ENCODE measurements around the gene BCAN. TPM values are rescaled to one million over a fixed set of nuclear protein-coding genes. Genes with fewer than 3 reads are reported as not detected.

BCAN gene
- total RNA-seq, 5 donors from 2014 or later (not counting 1 experiment from before 2014, with no cell fraction given) = not detected

GRCh38 chr1:156667968-156668709, 26.2 kb downstream of the BCAN start:
- POLR2A ChIA-PET = no interaction called here
- CTCF ChIA-PET = no interaction called here

DNA sequence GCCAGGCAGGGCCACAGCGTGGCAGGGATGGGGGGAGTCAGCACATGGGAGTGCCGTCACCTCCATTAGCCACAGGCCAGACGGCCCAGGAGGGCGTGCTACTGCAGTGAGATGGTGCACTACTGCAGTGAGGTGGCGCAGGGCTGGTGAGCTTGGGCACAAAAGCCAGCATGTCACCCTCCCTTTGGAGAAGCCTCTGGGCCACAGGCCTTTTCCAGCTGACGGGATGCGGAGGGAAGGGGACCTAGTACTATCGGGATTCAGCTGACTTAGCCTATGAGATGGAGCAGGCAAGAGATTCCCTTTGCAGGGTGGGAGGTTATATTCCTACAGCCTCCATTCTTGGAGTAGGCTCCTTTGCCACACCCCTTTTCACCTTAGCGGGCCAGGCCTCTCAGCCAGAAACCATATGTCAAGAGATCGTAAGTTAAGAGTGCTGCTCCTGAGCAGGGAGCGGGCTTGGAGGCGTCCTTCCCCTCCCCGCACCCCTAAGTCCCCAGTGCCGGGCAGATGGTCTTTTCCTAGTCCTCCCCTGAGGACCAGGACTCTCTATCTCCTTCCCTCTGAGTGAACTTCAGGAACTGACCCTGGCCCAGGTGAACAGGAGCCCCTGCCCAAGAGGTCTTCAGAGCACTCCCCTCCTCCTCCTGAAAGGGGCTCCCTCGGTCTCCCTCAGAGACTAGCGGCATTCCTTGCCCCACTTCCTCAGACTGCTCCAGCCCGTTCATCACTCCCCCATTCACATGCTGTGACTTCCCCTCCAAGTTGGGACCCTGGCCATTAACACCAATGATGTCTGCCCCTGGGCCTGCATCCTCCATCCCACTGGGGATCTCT, 27.1 kb downstream of the BCAN start:
- H3K9me3 Mint-ChIP-seq = no peaks in the 10 kb centered on the region

More at GRCh38 chr1:156667968-156668709, 26.2 kb downstream of the BCAN start:
- Histone ChIP-seq H3K4me1 (ENCODE audit: control insufficient read depth in 1 of 2, extremely low read depth in 1 of 2, insufficient read depth in 2 of 2, low read length in 2 of 2) (peaks cover 0 to 4% of the 10 kb centered on the region in 2 experiments), H3K4me3 (ENCODE audit: control insufficient read depth in 1 of 2, extremely low read depth in 1 of 2, low read length in 1 of 2) (no peak overlapping the region), H3K27ac (ENCODE audit: low read length) (no peak overlapping the region), H3K9me3 (no peaks in the 10 kb centered on the region), H3K27me3 (replicated peaks in 1 of 2; ENCODE audit: control insufficient read depth in 2 of 2, extremely low read depth in 1 of 2, insufficient read depth in 2 of 2, low read length in 1 of 2) (peaks cover 2 to 26% of the 10 kb centered on the region in 2 experiments), H3K36me3 (ENCODE audit: control insufficient read depth in 2 of 2, extremely low read depth in 1 of 2, insufficient read depth in 1 of 2, low read length in 1 of 2) (no peaks in the 10 kb centered on the region)
- WGBS (ENCODE audit: insufficient coverage) = 95% methylated on average over 2 of the region's 9 CpGs
- ATAC-seq (replicated peaks in 1 of 4) (no peak), DNase-seq (no peak)
- Mint-ChIP-seq H3K9me3 (no peaks in the 10 kb centered on the region), H3K4me3 (no peak overlapping the region), H3K36me3 (no peaks in the 10 kb centered on the region), H3K4me1 (peaks cover 0 to 4% (median 0%) of the 10 kb centered on the region in 3 donors), H3K27ac (no peak overlapping the region), H3K27me3 (peaks cover 9 to 10% of the 10 kb centered on the region in 2 donors)

GRCh38 chr1:156669794-156670193, 27.9 kb downstream of the BCAN start:
- Mint-ChIP-seq H3K36me3 (no peaks in the 10 kb centered on the region), H3K27ac (no peak overlapping the region), H3K4me3 (no peak overlapping the region), H3K4me1 (peaks cover 0 to 4% (median 0%) of the 10 kb centered on the region in 3 donors), H3K27me3 (peaks cover 19 to 25% of the 10 kb centered on the region in 2 donors), H3K9me3 (no peaks in the 10 kb centered on the region)
- no peaks in the 10 kb centered on the region for H3K36me3 ChIP-seq (ENCODE audit: control insufficient read depth in 2 of 2, extremely low read depth in 1 of 2, insufficient read depth in 1 of 2, low read length in 1 of 2)
- DNase-seq (no peak), ATAC-seq (replicated peaks in 1 of 4) (no peak)
- ChIA-PET CTCF (no interaction called here), POLR2A (interaction anchor here in 1 of 2 donors (0.5 kb wide), 1 partner anchor 25 kb away, joined by 5 read pairs; no protein-coding TSS in a partner anchor)
- H3K4me1 ChIP-seq (ENCODE audit: control insufficient read depth in 1 of 2, extremely low read depth in 1 of 2, insufficient read depth in 2 of 2, low read length in 2 of 2) = peaks cover 0 to 3% of the 10 kb centered on the region in 2 experiments
- H3K4me3 ChIP-seq (ENCODE audit: control insufficient read depth in 1 of 2, extremely low read depth in 1 of 2, low read length in 1 of 2) = no peak overlapping the region
- 28% methylated on average over 3 of the region's 5 CpGs for WGBS (ENCODE audit: insufficient coverage)
- H3K27me3 ChIP-seq (replicated peaks in 1 of 2; ENCODE audit: control insufficient read depth in 2 of 2, extremely low read depth in 1 of 2, insufficient read depth in 2 of 2, low read length in 1 of 2) = peaks cover 2 to 40% of the 10 kb centered on the region in 2 experiments
- no peak overlapping the region for H3K27ac ChIP-seq (ENCODE audit: low read length)
- no peaks in the 10 kb centered on the region for H3K9me3 ChIP-seq

More for the DNA sequence above, 27.1 kb downstream of the BCAN start:
- Histone ChIP-seq H3K27me3 (replicated peaks in 1 of 2; ENCODE audit: control insufficient read depth in 2 of 2, extremely low read depth in 1 of 2, insufficient read depth in 2 of 2, low read length in 1 of 2) (peaks cover 2 to 35% of the 10 kb centered on the region in 2 experiments), H3K27ac (ENCODE audit: low read length) (no peak overlapping the region), H3K36me3 (ENCODE audit: control insufficient read depth in 2 of 2, extremely low read depth in 1 of 2, insufficient read depth in 1 of 2, low read length in 1 of 2) (no peaks in the 10 kb centered on the region), H3K4me1 (ENCODE audit: control insufficient read depth in 1 of 2, extremely low read depth in 1 of 2, insufficient read depth in 2 of 2, low read length in 2 of 2) (peaks cover 0 to 4% of the 10 kb centered on the region in 2 experiments), H3K9me3 (no peaks in the 10 kb centered on the region), H3K4me3 (ENCODE audit: control insufficient read depth in 1 of 2, extremely low read depth in 1 of 2, low read length in 1 of 2) (no peak overlapping the region)
- ATAC-seq (replicated peaks in 1 of 4) (no peak), DNase-seq (no peak)
- peaks cover 0 to 4% (median 0%) of the 10 kb centered on the region in 3 donors for H3K4me1 Mint-ChIP-seq
- no peaks in the 10 kb centered on the region for H3K36me3 Mint-ChIP-seq
- H3K27ac Mint-ChIP-seq = no peak overlapping the region
- ChIA-PET CTCF (no interaction called here), POLR2A (interaction anchor here in 1 of 2 donors (0.5 kb wide), 1 partner anchor 26 kb away, joined by 5 read pairs; no protein-coding TSS in a partner anchor)
- WGBS (ENCODE audit: insufficient coverage) = 79% methylated on average over 13 of the region's 17 CpGs
- H3K4me3 Mint-ChIP-seq = no peak overlapping the region
- H3K27me3 Mint-ChIP-seq = peaks cover 15 to 19% of the 10 kb centered on the region in 2 donors

- Histone ChIP-seq H3K9me3 (no peaks in the 10 kb centered on the region), H3K36me3 (ENCODE audit: control insufficient read depth in 2 of 2, extremely low read depth in 1 of 2, insufficient read depth in 1 of 2, low read length in 1 of 2) (no peaks in the 10 kb centered on the region), H3K4me3 (ENCODE audit: control insufficient read depth in 1 of 2, extremely low read depth in 1 of 2, low read length in 1 of 2) (no peak overlapping the region), H3K27me3 (replicated peaks in 1 of 2; ENCODE audit: control insufficient read depth in 2 of 2, extremely low read depth in 1 of 2, insufficient read depth in 2 of 2, low read length in 1 of 2) (peaks cover 2 to 43% of the 10 kb centered on the region in 2 experiments), H3K27ac (ENCODE audit: low read length) (no peak overlapping the region), H3K4me1 (ENCODE audit: control insufficient read depth in 1 of 2, extremely low read depth in 1 of 2, insufficient read depth in 2 of 2, low read length in 2 of 2) (no peaks in the 10 kb centered on the region)
- 75% methylated on average over 3 of the region's 6 CpGs for WGBS (ENCODE audit: insufficient coverage)
- Mint-ChIP-seq H3K9me3 (no peaks in the 10 kb centered on the region), H3K36me3 (no peaks in the 10 kb centered on the region), H3K4me3 (no peak overlapping the region), H3K4me1 (peaks cover 0 to 4% (median 0%) of the 10 kb centered on the region in 3 donors), H3K27ac (no peak overlapping the region), H3K27me3 (peaks cover 19 to 31% of the 10 kb centered on the region in 2 donors)
- ChIA-PET CTCF (no interaction called here), POLR2A (no interaction called here)
- DNase-seq (no peak), ATAC-seq (replicated peaks in 1 of 4) (no peak)
These were observed 28.4 kb downstream of the BCAN start for GRCh38 chr1:156670359-156670758.

- CTCF ChIA-PET = no interaction called here
These were observed 28.9 kb downstream of the BCAN start for GRCh38 chr1:156670791-156671190.

GRCh38 chr1:156671804-156672203, 29.9 kb downstream of the BCAN start:
- H3K4me3 ChIP-seq (ENCODE audit: control insufficient read depth in 1 of 2, extremely low read depth in 1 of 2, low read length in 1 of 2) = no peak overlapping the region
- peaks cover 0 to under 1% of the 10 kb centered on the region in 2 experiments for H3K4me1 ChIP-seq (ENCODE audit: control insufficient read depth in 1 of 2, extremely low read depth in 1 of 2, insufficient read depth in 2 of 2, low read length in 2 of 2)
- DNase-seq = no peak
- POLR2A ChIA-PET = no interaction called here
- WGBS (ENCODE audit: insufficient coverage) = no CpG with 5 or more reads among the region's 2 CpGs
- Mint-ChIP-seq H3K9me3 (no peaks in the 10 kb centered on the region), H3K4me1 (no peaks in the 10 kb centered on the region), H3K36me3 (no peaks in the 10 kb centered on the region), H3K4me3 (no peak overlapping the region), H3K27me3 (peaks cover 19 to 40% of the 10 kb centered on the region in 2 donors), H3K27ac (no peak overlapping the region)
- peaks cover 2 to 55% of the 10 kb centered on the region in 2 experiments for H3K27me3 ChIP-seq (replicated peaks in 1 of 2; ENCODE audit: control insufficient read depth in 2 of 2, extremely low read depth in 1 of 2, insufficient read depth in 2 of 2, low read length in 1 of 2)
- no peak for ATAC-seq (replicated peaks in 1 of 4)
- H3K36me3 ChIP-seq (ENCODE audit: control insufficient read depth in 2 of 2, extremely low read depth in 1 of 2, insufficient read depth in 1 of 2, low read length in 1 of 2) = no peaks in the 10 kb centered on the region
- H3K9me3 ChIP-seq = no peaks in the 10 kb centered on the region
- CTCF ChIA-PET = no interaction called here
- H3K27ac ChIP-seq (ENCODE audit: low read length) = no peak overlapping the region

More at GRCh38 chr1:156670791-156671190, 28.9 kb downstream of the BCAN start:
- Histone ChIP-seq H3K4me3 (ENCODE audit: control insufficient read depth in 1 of 2, extremely low read depth in 1 of 2, low read length in 1 of 2) (no peak overlapping the region), H3K27ac (ENCODE audit: low read length) (no peak overlapping the region), H3K27me3 (replicated peaks in 1 of 2; ENCODE audit: control insufficient read depth in 2 of 2, extremely low read depth in 1 of 2, insufficient read depth in 2 of 2, low read length in 1 of 2) (peaks cover 2 to 47% of the 10 kb centered on the region in 2 experiments), H3K36me3 (ENCODE audit: control insufficient read depth in 2 of 2, extremely low read depth in 1 of 2, insufficient read depth in 1 of 2, low read length in 1 of 2) (no peaks in the 10 kb centered on the region), H3K4me1 (ENCODE audit: control insufficient read depth in 1 of 2, extremely low read depth in 1 of 2, insufficient read depth in 2 of 2, low read length in 2 of 2) (no peaks in the 10 kb centered on the region), H3K9me3 (no peaks in the 10 kb centered on the region)
- Mint-ChIP-seq H3K4me3 (no peak overlapping the region), H3K4me1 (no peaks in the 10 kb centered on the region), H3K36me3 (no peaks in the 10 kb centered on the region), H3K9me3 (no peaks in the 10 kb centered on the region), H3K27ac (no peak overlapping the region), H3K27me3 (peaks cover 19 to 34% of the 10 kb centered on the region in 2 donors)
- POLR2A ChIA-PET = no interaction called here
- 45% methylated on average over 3 of the region's 4 CpGs for WGBS (ENCODE audit: insufficient coverage)
- no peak for ATAC-seq (replicated peaks in 1 of 4)
- no peak for DNase-seq

All from T-cell (primary cell).